GM06990 (cell line): ENCODE measurements around the gene SPEM1.

Experiments
- DNase-seq: peaks from one replicate; pipeline ENCODE4 v3.0.0-alpha.2; 2011; ENCODE audit not compliant: insufficient read length; ENCODE audit errors: extremely low read depth
- H3K27me3 ChIP-seq: replicated peaks from 2 replicates; pipeline ENCODE4 v1.6.0; 2011; ENCODE audit warnings: low read length; ENCODE audit not compliant: control insufficient read depth, insufficient read depth
- H3K36me3 ChIP-seq: 2 replicates; pipeline ENCODE4 v1.5.1; 2011; ENCODE audit warnings: low read length; ENCODE audit not compliant: control insufficient read depth, insufficient read depth
- H3K4me3 ChIP-seq: replicated peaks from 2 replicates; pipeline ENCODE4 v1.5.1; 2011; ENCODE audit warnings: low read depth, mild to moderate bottlenecking, control low read depth, low read length
- TF ChIP-seq, protein P1 (sequence below): IDR thresholded peaks from 2 replicates; pipeline ENCODE4 v1.5.1; 2011; ENCODE audit warnings: low read length, control low read depth, mild to moderate bottlenecking, inconsistent platforms; ENCODE audit not compliant: insufficient read depth, poor library complexity, severe bottlenecking

The SPEM1 gene

GRCh38 chr17:7448461-7448860 is 28.3 kb downstream of the SPEM1 start:
- TF ChIP-seq, protein P1, sequence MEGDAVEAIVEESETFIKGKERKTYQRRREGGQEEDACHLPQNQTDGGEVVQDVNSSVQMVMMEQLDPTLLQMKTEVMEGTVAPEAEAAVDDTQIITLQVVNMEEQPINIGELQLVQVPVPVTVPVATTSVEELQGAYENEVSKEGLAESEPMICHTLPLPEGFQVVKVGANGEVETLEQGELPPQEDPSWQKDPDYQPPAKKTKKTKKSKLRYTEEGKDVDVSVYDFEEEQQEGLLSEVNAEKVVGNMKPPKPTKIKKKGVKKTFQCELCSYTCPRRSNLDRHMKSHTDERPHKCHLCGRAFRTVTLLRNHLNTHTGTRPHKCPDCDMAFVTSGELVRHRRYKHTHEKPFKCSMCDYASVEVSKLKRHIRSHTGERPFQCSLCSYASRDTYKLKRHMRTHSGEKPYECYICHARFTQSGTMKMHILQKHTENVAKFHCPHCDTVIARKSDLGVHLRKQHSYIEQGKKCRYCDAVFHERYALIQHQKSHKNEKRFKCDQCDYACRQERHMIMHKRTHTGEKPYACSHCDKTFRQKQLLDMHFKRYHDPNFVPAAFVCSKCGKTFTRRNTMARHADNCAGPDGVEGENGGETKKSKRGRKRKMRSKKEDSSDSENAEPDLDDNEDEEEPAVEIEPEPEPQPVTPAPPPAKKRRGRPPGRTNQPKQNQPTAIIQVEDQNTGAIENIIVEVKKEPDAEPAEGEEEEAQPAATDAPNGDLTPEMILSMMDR: no peak
- Histone ChIP-seq H3K27me3 (no peaks in the 10 kb centered on the region), H3K36me3 (no peaks in the 10 kb centered on the region), H3K4me3 (no peak overlapping the region)
- no peak for DNase-seq

- H3K27me3 ChIP-seq: no peaks in the 10 kb centered on the region
- DNase-seq: no peak
- TF ChIP-seq, protein P1: no peak
- H3K36me3 ChIP-seq: peaks cover 2% of the 10 kb centered on the region
- no peak overlapping the region for H3K4me3 ChIP-seq
Observed at GRCh38 chr17:7459961-7460545, 39.9 kb downstream of the SPEM1 start.

DNA sequence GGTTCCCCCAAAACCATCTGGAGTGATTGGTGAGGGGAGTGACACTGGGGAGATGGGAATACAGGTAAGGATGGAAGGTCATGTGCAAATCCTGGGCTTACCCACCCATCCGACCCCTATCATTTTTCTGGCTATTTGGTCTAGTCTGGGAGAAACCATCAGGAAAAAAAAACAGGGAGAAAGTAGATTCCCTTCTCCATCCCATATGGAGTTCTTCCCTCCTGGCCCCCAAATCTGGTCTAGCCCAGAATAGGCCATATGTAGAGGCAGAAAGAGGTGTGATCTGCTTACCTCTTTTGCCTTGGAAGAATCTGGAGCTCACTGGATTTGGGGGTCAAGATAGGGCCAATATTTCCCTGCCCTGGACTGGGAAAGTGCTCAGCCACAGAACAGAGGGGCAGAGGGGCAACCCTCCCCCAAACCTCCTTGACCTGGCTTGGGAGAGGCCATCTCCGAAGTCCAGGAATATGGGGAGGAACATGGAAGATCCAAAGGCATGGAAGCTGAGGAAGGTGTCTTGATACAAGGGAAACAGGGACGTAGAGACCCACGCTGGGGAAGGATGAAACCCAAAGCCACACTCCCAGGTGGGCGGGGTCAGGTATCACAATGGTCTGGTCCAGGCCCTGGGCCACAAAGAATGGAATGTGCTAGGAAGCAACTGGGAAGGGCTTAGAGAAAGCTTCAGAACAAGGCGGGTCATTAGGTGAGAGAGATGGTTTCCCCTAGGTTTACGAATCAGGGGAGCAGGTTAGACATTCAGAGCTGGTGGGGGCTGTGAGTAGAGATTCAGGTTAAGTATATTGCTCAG is 40.9 kb downstream of the SPEM1 start:
- TF ChIP-seq, protein P1: no peak
- H3K27me3 ChIP-seq: no peaks in the 10 kb centered on the region
- peaks cover 2% of the 10 kb centered on the region for H3K36me3 ChIP-seq
- no peak overlapping the region for H3K4me3 ChIP-seq
- no peak for DNase-seq

DNA sequence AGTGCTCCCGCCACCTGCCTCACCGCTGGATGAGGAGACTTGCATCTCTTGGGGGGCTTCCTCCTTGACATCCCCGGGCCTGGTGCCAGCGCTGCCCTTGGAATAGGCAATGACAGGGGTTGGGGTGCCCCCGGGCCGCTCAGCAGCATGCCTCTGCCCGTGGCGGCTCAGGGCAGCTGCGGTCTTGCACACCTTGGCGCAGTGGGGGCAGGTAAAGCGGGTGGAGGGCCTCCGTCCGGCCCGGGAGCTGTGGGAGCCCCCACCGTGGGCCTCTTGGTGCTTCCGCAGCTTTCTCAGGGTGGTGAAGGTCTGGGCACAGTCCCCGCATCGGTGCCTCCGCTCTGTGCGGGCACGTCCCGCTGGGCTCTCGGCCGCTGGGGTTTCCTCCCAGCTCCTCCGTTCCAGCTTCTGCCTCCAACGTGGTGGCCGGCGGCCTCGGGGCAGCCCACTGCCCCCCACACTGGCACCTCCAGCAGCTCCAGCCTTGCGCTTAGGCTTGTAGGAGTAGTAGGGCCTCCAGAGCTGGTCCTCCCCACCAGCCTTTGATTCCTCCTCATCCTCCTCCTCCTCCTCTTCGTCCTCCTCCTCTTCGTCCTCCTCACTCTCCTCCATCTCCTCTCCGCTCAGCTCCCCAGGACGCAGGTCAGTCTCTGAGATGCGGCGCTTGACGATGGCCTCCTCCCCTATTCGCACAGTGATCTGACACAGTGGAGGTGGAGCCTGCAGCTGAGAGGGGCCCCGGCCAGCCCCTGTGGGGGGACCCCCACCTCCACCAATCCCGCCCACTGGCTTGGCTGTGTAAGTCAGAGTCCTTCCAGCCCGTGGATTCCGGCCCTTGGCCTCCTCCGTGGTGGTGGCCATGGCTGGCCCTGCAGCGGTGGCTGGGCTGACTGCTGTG is 42.6 kb downstream of the SPEM1 start:
- H3K36me3 ChIP-seq: peaks cover 4% of the 10 kb centered on the region
- H3K27me3 ChIP-seq: no peaks in the 10 kb centered on the region
- H3K4me3 ChIP-seq: no peak overlapping the region
- no peak for DNase-seq
- TF ChIP-seq, protein P1: no peak

- TF ChIP-seq, protein P1: no peak
- peaks cover 4% of the 10 kb centered on the region for H3K36me3 ChIP-seq
- no peak for DNase-seq
Observed at GRCh38 chr17:7463372-7463846, 43.3 kb downstream of the SPEM1 start.

More at GRCh38 chr17:7463372-7463846, 43.3 kb downstream of the SPEM1 start:
- Histone ChIP-seq H3K4me3 (no peak overlapping the region), H3K27me3 (no peaks in the 10 kb centered on the region)
